MG63 (cell line): ENCODE results near the gene HEXD. TPM values are rescaled to one million over a fixed set of nuclear protein-coding genes. Genes with fewer than 3 reads are reported as not detected.

ENCODE experiments used
- DNase-seq: peaks from one replicate; pipeline ENCODE4 v3.0.0-alpha.2; 2020
- H3K27me3 ChIP-seq: fragments of 250-450 bp; sonication (Bioruptor Pico); 2 replicates; pipeline ENCODE4 v1.5.1; 2020; ENCODE audit warnings: mild to moderate bottlenecking, moderate library complexity
- H3K36me3 ChIP-seq: fragments of 250-450 bp; sonication (Bioruptor Pico); 2 replicates; pipeline ENCODE4 v1.5.1; 2020; ENCODE audit warnings: mild to moderate bottlenecking, moderate library complexity
- H3K4me3 ChIP-seq: fragments of 250-450 bp; sonication (Bioruptor Pico); 2 replicates; pipeline ENCODE4 v1.5.1; 2020; ENCODE audit warnings: mild to moderate bottlenecking, moderate library complexity
- H3K9me3 ChIP-seq: fragments of 250-450 bp; sonication (Bioruptor Pico); 2 replicates; pipeline ENCODE4 v1.5.1; 2020; ENCODE audit warnings: mild to moderate bottlenecking, moderate library complexity
- total RNA-seq: library from RNA; depleted of rRNA; stranded (reverse); fragments of >200 nt; shearing (Covaris generic); gene quantifications from 2 replicates; pipeline ENCODE4 v1.2.3, GENCODE V29; 2014; ENCODE audit warnings: low replicate concordance

Gene HEXD
- total RNA-seq, 1 experiment from 2014 or later = 12.1 TPM

- Histone ChIP-seq H3K4me3 (no peak overlapping the region), H3K36me3 (peaks cover 16% of the 10 kb centered on the region), H3K27me3 (no peaks in the 10 kb centered on the region), H3K9me3 (no peaks in the 10 kb centered on the region)
- DNase-seq = no peak
Observed at GRCh38 chr17:82440991-82441627, 23.0 kb downstream of the HEXD start.

- no peak for DNase-seq
- H3K4me3 ChIP-seq = no peak overlapping the region
- H3K36me3 ChIP-seq = peaks cover 17% of the 10 kb centered on the region
- H3K27me3 ChIP-seq = no peaks in the 10 kb centered on the region
- no peaks in the 10 kb centered on the region for H3K9me3 ChIP-seq
Observed at GRCh38 chr17:82441691-82442487, 23.7 kb downstream of the HEXD start.

- no peak for DNase-seq
- H3K9me3 ChIP-seq = no peaks in the 10 kb centered on the region
- H3K4me3 ChIP-seq = no peak overlapping the region
- H3K36me3 ChIP-seq = peaks cover 17% of the 10 kb centered on the region
- no peaks in the 10 kb centered on the region for H3K27me3 ChIP-seq
Observed at GRCh38 chr17:82442643-82443464, 24.7 kb downstream of the HEXD start.

GRCh38 chr17:82443465-82444283 lies 25.5 kb downstream of the HEXD start:
- DNase-seq = no peak
- Histone ChIP-seq H3K9me3 (no peaks in the 10 kb centered on the region), H3K36me3 (peaks cover 17% of the 10 kb centered on the region)

GRCh38 chr17:82444284-82444893 lies 26.2 kb downstream of the HEXD start:
- Histone ChIP-seq H3K36me3 (peaks cover 19% of the 10 kb centered on the region), H3K9me3 (no peaks in the 10 kb centered on the region), H3K27me3 (no peaks in the 10 kb centered on the region), H3K4me3 (no peak overlapping the region)
- no peak for DNase-seq

More at GRCh38 chr17:82443465-82444283, 25.5 kb downstream of the HEXD start:
- Histone ChIP-seq H3K27me3 (no peaks in the 10 kb centered on the region), H3K4me3 (no peak overlapping the region)

DNA sequence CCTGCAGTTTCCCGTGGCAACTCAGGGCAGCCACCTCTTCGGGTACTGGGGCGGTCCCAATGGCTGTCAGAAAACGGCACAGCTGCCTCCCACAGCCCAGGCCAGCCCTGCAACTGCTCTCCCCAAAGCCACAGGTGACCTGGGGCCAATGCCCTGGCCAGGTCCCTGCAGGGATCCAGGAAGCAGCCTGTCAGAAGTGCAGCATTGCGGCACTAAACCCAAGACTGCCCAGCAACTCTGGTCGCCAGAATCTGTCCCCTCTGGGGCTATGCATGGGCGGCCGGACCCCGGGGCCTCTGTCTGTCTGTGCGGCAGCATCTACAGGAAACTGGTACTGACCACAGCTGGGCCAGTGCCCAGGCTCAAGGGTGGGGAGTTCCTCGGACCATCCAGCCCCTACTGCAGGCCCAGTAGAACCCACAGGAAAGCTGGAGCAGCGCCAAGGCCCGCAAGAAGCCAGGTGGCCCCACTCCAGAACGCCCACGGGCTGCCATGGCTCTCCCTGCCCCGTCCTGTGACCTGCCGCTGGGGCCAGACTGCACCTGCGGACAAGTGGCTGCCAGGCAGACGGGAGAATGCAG lies 26.9 kb downstream of the HEXD start:
- H3K9me3 ChIP-seq = no peaks in the 10 kb centered on the region
- H3K36me3 ChIP-seq = peaks cover 19% of the 10 kb centered on the region
- H3K27me3 ChIP-seq = no peaks in the 10 kb centered on the region
- no peak overlapping the region for H3K4me3 ChIP-seq
- no peak for DNase-seq

GRCh38 chr17:82445542-82445941 lies 27.4 kb downstream of the HEXD start:
- no peak for DNase-seq
- H3K27me3 ChIP-seq = no peaks in the 10 kb centered on the region
- no peaks in the 10 kb centered on the region for H3K9me3 ChIP-seq
- H3K36me3 ChIP-seq = peaks cover 19% of the 10 kb centered on the region
- no peak overlapping the region for H3K4me3 ChIP-seq

GRCh38 chr17:82446124-82446523 lies 28.0 kb downstream of the HEXD start:
- Histone ChIP-seq H3K9me3 (no peaks in the 10 kb centered on the region), H3K27me3 (no peaks in the 10 kb centered on the region), H3K36me3 (peaks cover 19% of the 10 kb centered on the region), H3K4me3 (no peak overlapping the region)
- no peak for DNase-seq

- no peak overlapping the region for H3K4me3 ChIP-seq
- DNase-seq = no peak
- peaks cover 19% of the 10 kb centered on the region for H3K36me3 ChIP-seq
- H3K27me3 ChIP-seq = no peaks in the 10 kb centered on the region
- H3K9me3 ChIP-seq = no peaks in the 10 kb centered on the region
Observed at GRCh38 chr17:82446649-82447048, 28.5 kb downstream of the HEXD start.

GRCh38 chr17:82447876-82448275 lies 29.7 kb downstream of the HEXD start:
- Histone ChIP-seq H3K4me3 (no peak overlapping the region), H3K27me3 (no peaks in the 10 kb centered on the region), H3K9me3 (no peaks in the 10 kb centered on the region), H3K36me3 (peaks cover 14% of the 10 kb centered on the region)
- no peak for DNase-seq

DNA sequence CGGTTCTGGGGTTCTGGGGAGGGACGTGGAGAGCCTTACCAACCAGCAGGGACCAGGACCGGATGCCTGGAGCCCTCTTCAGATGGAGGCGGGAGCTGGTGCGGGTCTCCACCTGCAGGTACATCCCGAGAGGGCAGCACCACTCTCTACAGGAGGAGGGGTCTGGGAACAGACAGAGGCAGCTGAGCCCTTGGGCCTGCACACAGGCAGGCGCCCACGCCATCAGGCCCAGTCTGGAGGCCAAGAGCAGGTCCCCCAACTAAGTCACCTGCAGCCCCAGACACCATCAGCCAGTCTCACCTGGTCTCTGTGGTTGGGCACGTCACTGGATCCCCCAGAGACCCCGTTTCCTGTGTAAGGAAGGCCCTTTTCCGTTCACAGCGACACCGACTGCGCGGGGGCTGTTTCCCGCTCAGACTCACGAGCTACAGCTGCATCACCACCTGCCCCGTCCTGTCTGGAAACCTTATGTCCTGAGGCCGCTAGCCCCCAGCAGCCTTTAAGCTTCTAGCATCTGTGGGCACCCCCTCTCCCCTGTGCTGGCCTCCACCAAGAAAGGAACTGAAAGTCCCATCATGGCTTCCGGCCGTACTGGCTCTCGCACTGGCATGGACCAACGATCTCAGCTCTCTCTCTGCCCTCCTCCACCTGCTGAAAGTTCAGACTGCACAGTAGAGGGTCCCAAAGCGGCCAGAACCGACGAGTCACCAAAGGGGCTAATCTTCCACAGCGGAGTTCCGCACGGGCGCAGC lies 31.2 kb downstream of the HEXD start:
- Histone ChIP-seq H3K36me3 (peaks cover 11% of the 10 kb centered on the region), H3K4me3 (peak overlapping the region; percentile 90), H3K27me3 (no peaks in the 10 kb centered on the region), H3K9me3 (no peaks in the 10 kb centered on the region)
- DNase-seq = no peak

DNA sequence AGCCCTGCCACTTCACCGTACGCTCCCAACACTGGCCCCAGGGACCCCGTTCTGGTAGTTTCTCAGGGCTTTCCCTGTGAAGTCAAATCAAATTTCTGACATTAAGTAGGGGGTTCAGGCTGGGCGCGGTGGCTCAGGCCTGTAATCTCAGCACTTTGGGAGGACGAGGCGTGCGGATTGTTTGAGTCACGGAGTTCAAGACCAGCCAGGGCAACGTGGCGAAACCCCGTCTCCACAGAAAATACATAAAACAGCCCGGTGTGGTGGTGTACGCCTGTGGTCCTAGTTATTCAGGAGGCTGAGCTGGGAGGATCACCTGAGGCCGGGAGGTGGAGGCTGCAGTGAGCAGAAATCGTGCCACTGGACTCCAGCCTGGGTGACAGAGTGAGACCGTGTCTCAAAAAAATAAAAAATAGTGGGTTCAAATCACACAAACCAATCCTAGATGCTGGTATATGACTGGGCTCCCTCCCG lies 31.8 kb downstream of the HEXD start:
- Histone ChIP-seq H3K4me3 (peak overlapping the region; percentile 90), H3K27me3 (no peaks in the 10 kb centered on the region), H3K9me3 (no peaks in the 10 kb centered on the region), H3K36me3 (peaks cover 9% of the 10 kb centered on the region)
- DNase-seq = no peak

DNA sequence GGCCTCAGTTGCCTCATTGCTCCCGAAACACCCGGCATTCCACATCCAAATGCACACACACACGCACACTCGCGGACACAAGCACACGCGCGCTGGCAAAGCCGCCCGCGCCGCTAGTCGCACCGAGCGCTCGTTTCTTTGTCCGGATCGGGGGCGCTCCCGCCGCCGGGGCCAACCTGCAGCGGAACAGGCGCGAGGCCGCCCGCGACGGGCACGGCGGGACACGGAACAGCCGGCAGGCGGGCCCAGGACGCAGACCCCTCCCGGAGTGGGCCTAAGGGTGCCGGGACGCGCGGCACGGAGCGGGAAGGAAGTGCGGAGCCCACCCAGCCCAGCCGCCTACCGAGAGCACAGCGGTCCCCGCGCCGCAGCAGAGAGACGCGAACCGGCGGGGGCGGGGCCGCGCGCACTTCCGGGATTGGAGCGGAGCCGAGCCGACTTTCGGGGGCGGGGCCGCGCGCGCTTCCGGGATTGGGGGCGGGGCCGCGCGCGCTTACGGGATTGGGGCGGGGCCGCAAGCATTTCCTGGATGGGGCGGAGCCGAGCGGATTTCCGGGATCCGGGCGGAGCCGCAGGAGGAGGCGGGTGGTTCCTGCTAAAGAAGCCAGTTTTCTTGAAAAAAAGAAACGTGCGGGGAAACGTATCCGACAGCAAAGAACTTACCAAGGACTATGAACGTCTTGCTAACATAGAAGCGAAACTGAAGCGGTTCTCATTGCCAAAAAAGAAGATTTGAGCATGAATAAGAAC lies 32.4 kb downstream of the HEXD start, which contains the start of gene CYBC1:
CYBC1 (minus strand) TSS at position 396 of the 750 bp plus-strand sequence. CDS start 1,498 bp downstream, outside the sequence.
- peaks cover 9% of the 10 kb centered on the region for H3K36me3 ChIP-seq
- peak within 1 kb of the TSS; percentile 90 for H3K4me3 ChIP-seq
- no peaks in the 10 kb centered on the region for H3K9me3 ChIP-seq
- DNase-seq = peak; percentile 88
- no peaks in the 10 kb centered on the region for H3K27me3 ChIP-seq

GRCh38 chr17:82452162-82452561 lies 34.0 kb downstream of the HEXD start:
- Histone ChIP-seq H3K36me3 (peaks cover 3% of the 10 kb centered on the region; the same call in 1 of the 2 replicates), H3K9me3 (no peaks in the 10 kb centered on the region), H3K4me3 (no peak overlapping the region), H3K27me3 (no peaks in the 10 kb centered on the region)
- no peak for DNase-seq
